ENCODE measurements around the gene JUP.

Gene JUP

DNA sequence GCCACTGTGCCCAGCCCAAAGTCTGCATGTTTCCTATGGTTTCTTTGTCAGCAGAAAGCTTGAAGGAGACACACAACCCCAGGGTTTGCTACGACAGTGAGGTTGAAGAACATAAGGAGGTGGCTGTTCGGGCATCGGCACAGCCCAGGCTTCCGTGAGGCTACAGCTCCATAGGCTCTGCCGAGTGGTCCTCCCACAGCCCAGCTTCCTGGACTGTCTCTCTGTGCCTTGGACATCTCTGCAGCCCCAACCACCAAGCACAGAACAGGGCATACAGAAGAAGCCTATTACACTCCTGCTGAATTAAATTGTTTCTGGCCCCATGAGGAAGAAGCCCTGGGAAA lies 48.9 kb downstream of the JUP start:
- TF ChIP-seq, protein P1, sequence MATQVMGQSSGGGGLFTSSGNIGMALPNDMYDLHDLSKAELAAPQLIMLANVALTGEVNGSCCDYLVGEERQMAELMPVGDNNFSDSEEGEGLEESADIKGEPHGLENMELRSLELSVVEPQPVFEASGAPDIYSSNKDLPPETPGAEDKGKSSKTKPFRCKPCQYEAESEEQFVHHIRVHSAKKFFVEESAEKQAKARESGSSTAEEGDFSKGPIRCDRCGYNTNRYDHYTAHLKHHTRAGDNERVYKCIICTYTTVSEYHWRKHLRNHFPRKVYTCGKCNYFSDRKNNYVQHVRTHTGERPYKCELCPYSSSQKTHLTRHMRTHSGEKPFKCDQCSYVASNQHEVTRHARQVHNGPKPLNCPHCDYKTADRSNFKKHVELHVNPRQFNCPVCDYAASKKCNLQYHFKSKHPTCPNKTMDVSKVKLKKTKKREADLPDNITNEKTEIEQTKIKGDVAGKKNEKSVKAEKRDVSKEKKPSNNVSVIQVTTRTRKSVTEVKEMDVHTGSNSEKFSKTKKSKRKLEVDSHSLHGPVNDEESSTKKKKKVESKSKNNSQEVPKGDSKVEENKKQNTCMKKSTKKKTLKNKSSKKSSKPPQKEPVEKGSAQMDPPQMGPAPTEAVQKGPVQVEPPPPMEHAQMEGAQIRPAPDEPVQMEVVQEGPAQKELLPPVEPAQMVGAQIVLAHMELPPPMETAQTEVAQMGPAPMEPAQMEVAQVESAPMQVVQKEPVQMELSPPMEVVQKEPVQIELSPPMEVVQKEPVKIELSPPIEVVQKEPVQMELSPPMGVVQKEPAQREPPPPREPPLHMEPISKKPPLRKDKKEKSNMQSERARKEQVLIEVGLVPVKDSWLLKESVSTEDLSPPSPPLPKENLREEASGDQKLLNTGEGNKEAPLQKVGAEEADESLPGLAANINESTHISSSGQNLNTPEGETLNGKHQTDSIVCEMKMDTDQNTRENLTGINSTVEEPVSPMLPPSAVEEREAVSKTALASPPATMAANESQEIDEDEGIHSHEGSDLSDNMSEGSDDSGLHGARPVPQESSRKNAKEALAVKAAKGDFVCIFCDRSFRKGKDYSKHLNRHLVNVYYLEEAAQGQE (IDR thresholded peaks at IDR 0.05; ENCODE audit: insufficient read depth in 1 of 2, low read depth in 2 of 2, low read length in 2 of 2) = no peak
- TF ChIP-seq SIN3A (IDR thresholded peaks at IDR 0.05; ENCODE audit: borderline replicate concordance, insufficient read depth, low read length) (no peak), POLR2AphosphoS5 (IDR thresholded peaks at IDR 0.05; ENCODE audit: low read depth, low read length) (no peak), FOXP2 (optimal IDR thresholded peaks at IDR 0.05; ENCODE audit: borderline replicate concordance, extremely low read depth, extremely low read length, insufficient read depth) (no peak), TAF1 (IDR thresholded peaks at IDR 0.05; ENCODE audit: borderline replicate concordance, insufficient read depth, low read length) (no peak)

DNA sequence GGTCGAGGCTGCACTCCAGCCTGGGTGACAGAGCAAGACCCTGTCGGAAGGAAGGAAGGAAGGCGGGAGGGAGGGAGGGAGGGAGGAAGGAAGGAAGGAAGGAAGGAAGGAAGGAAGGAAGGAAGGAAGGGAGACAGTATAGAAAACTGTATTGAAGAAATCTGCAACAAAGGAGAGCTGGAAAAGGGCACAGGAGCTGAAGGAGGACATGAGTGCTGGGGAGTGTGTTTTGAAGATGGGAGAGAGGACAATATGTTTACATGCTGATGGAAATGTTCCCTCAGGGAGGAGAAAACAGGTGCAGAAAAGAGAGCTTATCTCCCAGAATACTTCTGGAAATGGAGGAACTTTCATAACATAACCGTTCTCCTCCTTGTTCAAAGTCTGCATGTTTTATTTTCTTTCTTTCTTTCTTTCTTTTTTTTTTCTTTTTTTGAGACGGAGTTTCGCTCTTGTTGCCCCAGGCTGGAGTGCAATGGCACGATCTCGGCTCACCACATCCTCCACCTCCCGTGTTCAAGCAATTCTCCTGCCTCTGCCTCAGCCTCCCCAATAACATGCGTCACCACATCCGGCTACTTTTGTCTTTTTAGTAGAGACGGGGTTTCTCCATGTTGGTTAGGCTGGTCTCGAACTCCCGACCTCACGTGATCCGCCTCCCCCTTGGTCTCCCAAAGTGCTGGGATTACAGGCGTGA lies 49.4 kb downstream of the JUP start:
- no peak for TF ChIP-seq TAF1 (IDR thresholded peaks at IDR 0.05; ENCODE audit: borderline replicate concordance, insufficient read depth, low read length)

DNA sequence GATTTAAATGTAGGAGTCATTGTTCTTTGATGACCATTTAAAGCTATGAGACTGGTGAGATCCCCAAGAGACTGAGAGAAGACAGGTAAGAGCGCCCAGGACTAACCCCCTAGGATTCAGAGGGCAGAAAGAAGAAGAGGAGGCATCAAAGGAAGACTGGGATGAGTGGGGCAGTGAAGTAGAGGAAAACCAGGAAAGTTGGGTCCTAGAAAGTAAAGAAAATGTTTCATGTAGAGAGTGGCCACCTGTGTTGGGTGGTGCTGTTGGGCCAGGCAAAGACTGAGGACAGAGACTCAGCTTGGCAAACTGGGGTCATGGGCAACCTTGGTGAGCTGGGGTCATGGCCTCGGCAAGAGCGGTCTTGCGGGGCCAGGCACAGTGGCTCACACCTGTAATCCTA lies 50.8 kb downstream of the JUP start:
- no peak for TF ChIP-seq SIN3A (IDR thresholded peaks at IDR 0.05; ENCODE audit: borderline replicate concordance, insufficient read depth, low read length)
- no peak for TF ChIP-seq TAF1 (IDR thresholded peaks at IDR 0.05; ENCODE audit: borderline replicate concordance, insufficient read depth, low read length)
- TF ChIP-seq, protein P1 (IDR thresholded peaks at IDR 0.05; ENCODE audit: insufficient read depth in 1 of 2, low read depth in 2 of 2, low read length in 2 of 2) = no peak
- TF ChIP-seq POLR2AphosphoS5 (IDR thresholded peaks at IDR 0.05; ENCODE audit: low read depth, low read length) = no peak
- TF ChIP-seq FOXP2 (optimal IDR thresholded peaks at IDR 0.05; ENCODE audit: borderline replicate concordance, extremely low read depth, extremely low read length, insufficient read depth) = no peak

DNA sequence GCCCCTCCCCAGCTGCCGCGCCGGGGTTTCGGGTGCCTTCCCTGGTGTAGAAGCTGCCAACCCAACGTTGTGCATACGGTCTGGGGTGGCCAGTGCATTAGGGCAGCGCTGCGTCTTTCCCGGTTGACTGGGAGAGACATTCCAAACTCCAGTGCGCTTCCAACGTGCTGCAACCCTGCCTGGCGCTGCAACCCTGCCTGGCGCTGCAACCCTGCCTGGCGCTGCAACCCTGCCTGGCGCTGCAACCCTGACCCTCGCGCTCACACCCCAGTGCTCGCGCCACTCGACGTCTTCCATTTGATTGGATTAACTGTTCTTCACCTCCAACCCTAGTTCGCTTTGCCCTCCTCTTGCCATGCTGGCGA lies 51.6 kb downstream of the JUP start:
- TF ChIP-seq POLR2AphosphoS5 (IDR thresholded peaks at IDR 0.05; ENCODE audit: low read depth, low read length) (no peak), FOXP2 (optimal IDR thresholded peaks at IDR 0.05; ENCODE audit: borderline replicate concordance, extremely low read depth, extremely low read length, insufficient read depth) (no peak), TAF1 (IDR thresholded peaks at IDR 0.05; ENCODE audit: borderline replicate concordance, insufficient read depth, low read length) (no peak), SIN3A (IDR thresholded peaks at IDR 0.05; ENCODE audit: borderline replicate concordance, insufficient read depth, low read length) (no peak)
- TF ChIP-seq, protein P1 (IDR thresholded peaks at IDR 0.05; ENCODE audit: insufficient read depth in 1 of 2, low read depth in 2 of 2, low read length in 2 of 2) = no peak

DNA sequence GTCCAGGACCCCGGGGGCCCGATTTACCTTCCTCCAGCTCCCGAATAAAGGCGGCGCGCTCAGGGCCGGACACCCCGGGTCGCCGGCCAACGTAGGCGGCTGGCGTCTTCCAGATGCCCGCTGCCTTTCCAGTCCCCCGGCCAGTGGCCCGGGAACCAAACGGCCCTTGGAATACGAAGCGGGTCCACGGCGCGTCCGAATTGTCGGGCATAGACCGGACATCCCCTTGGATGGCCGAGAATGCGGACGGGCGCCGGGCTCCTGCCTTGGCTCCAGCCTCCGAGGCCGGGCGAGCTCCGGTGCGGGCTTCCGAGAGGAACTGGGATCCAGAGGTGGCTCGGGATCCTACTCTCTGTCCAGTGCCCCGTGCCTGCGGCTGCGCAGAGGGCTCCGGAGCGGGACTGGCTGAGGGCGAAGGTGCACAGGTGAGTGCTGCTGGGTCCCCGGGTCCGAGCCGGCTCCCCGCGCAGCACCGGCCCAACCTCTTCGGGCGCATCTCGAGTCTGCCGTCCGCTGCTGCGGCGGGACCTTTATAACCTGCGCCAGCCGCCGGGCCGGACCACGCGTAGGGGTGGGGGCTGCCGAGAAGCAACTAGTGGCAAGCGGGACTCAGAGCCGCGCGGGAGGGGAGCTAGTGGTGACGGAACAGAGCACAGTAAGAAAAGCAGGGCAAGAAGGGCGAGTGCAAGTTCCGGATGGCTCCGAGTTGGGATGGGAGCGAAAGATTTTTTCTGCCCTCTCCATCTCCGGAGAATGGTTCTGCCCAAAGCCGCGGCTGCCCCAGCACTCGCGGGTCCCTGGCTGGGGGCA lies 52.2 kb downstream of the JUP start, which contains the start of gene HAP1:
Gene HAP1, minus strand, starts transcription at position 505 of the 810 bp plus-strand sequence. Its CDS starts 9 bp downstream, at position 496.
- TF ChIP-seq, protein P1 (IDR thresholded peaks at IDR 0.05; ENCODE audit: insufficient read depth in 1 of 2, low read depth in 2 of 2, low read length in 2 of 2) = no peak
- TF ChIP-seq TAF1 (IDR thresholded peaks at IDR 0.05; ENCODE audit: borderline replicate concordance, insufficient read depth, low read length) (peak; percentile 72; the same call in 1 of the 2 replicates), POLR2AphosphoS5 (IDR thresholded peaks at IDR 0.05; ENCODE audit: low read depth, low read length) (peak; percentile 81), FOXP2 (optimal IDR thresholded peaks at IDR 0.05; ENCODE audit: borderline replicate concordance, extremely low read depth, extremely low read length, insufficient read depth) (peak; percentile 14), SIN3A (IDR thresholded peaks at IDR 0.05; ENCODE audit: borderline replicate concordance, insufficient read depth, low read length) (no peak)

All from PFSK-1 (cell line).